ENCODE data around the gene EPB41L5. TPM values are rescaled to one million over a fixed set of nuclear protein-coding genes. Genes with fewer than 3 reads are reported as not detected.

The EPB41L5 gene
- total and polyA plus RNA-seq, 2 donors (not counting 3 experiments of a cell fraction or from before 2014, with no cell fraction given): 8.4 to 13.6 TPM

DNA sequence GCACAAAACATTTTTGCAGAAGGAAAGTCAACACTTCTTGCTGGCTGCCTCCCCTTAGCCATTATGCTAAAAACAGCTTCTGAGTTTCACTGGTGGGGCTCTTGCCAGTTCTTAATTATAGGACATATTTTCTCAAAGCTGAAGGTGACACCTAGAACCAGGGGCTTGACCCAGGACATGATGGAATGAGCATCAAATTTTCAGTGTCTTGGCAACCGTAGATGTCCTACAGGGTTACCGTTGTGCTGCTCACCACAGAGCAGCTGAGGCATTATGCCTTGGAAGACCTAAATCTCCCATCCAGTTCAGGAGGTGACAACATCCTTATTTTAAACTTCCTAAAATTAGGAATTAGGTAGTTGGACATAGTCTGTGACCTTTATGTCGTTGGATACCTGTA, 163.6 kb downstream of the EPB41L5 start:
- Histone ChIP-seq H4K20me1 (replicated peaks; ENCODE audit: control insufficient read depth, extremely low read depth, insufficient read depth, low read length) (no peaks in the 10 kb centered on the region), H3K9me1 (replicated peaks; ENCODE audit: control insufficient read depth, extremely low read depth, insufficient read depth, low read length) (no peaks in the 10 kb centered on the region), H3K36me3 (ENCODE audit: control insufficient read depth in 2 of 2, extremely low read depth in 1 of 2, insufficient read depth in 2 of 2, low read length in 2 of 2) (no peaks in the 10 kb centered on the region), H2AFZ (ENCODE audit: low read depth, low read length) (no peak overlapping the region), H3K9me3 (replicated peaks; ENCODE audit: control insufficient read depth, insufficient read depth, low read length) (no peaks in the 10 kb centered on the region), H3K4me2 (ENCODE audit: insufficient read depth, low read length) (no peak overlapping the region), H3K79me2 (ENCODE audit: control insufficient read depth, insufficient read depth, low read length) (no peaks in the 10 kb centered on the region), H3K27me3 (ENCODE audit: control insufficient read depth in 2 of 2, insufficient read depth in 2 of 2, low read length in 2 of 2) (no peaks in the 10 kb centered on the region), H3K27ac (ENCODE audit: insufficient read depth, low read depth, low read length) (no peak overlapping the region), H3K4me3 (replicated peaks in 1 of 3; ENCODE audit: insufficient read depth in 1 of 3, low read depth in 1 of 3, low read length in 3 of 3) (no peak overlapping the region), H3K9ac (replicated peaks; ENCODE audit: extremely low read depth, insufficient read depth, low read length) (no peak overlapping the region), H3K4me1 (ENCODE audit: control insufficient read depth, extremely low read depth, insufficient read depth, low read length) (no peaks in the 10 kb centered on the region)
- dilution Hi-C loops (cut with MboI; ENCODE audit: extremely low pct_ligation_motif_present, low sequenced_read_pairs) (no loop called here), intact Hi-C loops (cut with micrococcal nuclease) (loop anchor here (5.0 kb wide), 1 partner anchor 534 kb away; no protein-coding TSS in a partner anchor)
- no peak for TF ChIP-seq POLR2AphosphoS5 (IDR thresholded peaks at IDR 0.05; ENCODE audit: insufficient read depth, low read depth, low read length)
- no peak for TF ChIP-seq FOS (IDR thresholded peaks at IDR 0.05; ENCODE audit: borderline replicate concordance, insufficient read depth, low read length)
- no peak for TF ChIP-seq POLR2A (IDR thresholded peaks at IDR 0.05; ENCODE audit: low read depth, low read length)
- TF ChIP-seq, protein P1, sequence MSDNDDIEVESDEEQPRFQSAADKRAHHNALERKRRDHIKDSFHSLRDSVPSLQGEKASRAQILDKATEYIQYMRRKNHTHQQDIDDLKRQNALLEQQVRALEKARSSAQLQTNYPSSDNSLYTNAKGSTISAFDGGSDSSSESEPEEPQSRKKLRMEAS (IDR thresholded peaks at IDR 0.05; ENCODE audit: insufficient read depth, insufficient read length): no peak
- TF ChIP-seq, protein P2, sequence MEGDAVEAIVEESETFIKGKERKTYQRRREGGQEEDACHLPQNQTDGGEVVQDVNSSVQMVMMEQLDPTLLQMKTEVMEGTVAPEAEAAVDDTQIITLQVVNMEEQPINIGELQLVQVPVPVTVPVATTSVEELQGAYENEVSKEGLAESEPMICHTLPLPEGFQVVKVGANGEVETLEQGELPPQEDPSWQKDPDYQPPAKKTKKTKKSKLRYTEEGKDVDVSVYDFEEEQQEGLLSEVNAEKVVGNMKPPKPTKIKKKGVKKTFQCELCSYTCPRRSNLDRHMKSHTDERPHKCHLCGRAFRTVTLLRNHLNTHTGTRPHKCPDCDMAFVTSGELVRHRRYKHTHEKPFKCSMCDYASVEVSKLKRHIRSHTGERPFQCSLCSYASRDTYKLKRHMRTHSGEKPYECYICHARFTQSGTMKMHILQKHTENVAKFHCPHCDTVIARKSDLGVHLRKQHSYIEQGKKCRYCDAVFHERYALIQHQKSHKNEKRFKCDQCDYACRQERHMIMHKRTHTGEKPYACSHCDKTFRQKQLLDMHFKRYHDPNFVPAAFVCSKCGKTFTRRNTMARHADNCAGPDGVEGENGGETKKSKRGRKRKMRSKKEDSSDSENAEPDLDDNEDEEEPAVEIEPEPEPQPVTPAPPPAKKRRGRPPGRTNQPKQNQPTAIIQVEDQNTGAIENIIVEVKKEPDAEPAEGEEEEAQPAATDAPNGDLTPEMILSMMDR (IDR thresholded peaks at IDR 0.05; ENCODE audit: extremely low read depth in 1 of 2, insufficient read depth in 1 of 2, low read depth in 1 of 2, low read length in 2 of 2): no peak
- TF ChIP-seq GATA2 (IDR thresholded peaks at IDR 0.05; ENCODE audit: insufficient read depth, insufficient read length, low read depth, low read length): no peak
- TF ChIP-seq JUN (IDR thresholded peaks at IDR 0.05; ENCODE audit: borderline replicate concordance, insufficient read depth, insufficient read length, low read depth): no peak
- no peak for TF ChIP-seq EZH2 (IDR thresholded peaks at IDR 0.05; ENCODE audit: borderline replicate concordance, low read depth, low read length, severe bottlenecking)
- no peak for TF ChIP-seq MYC (IDR thresholded peaks at IDR 0.05; ENCODE audit: low read depth, low read length)
- ChIA-PET POLR2A (no interaction called here), CTCF (interaction anchor here (0.8 to 10.3 kb wide), 12 partner anchors 8 to 535 kb away, joined by 3 to 255 read pairs (median 30); no protein-coding TSS in a partner anchor)
- FAIRE-seq (no peak), DNase-seq (ENCODE audit: low read depth, low spot score) (no peak)
- no TSS peak for BruUV-seq (replicated peaks)
